Kidney glomerular epithelial cell (primary cell): ENCODE data around the gene DRAM2.

Source experiments
- DNase-seq: peaks from one replicate; lab custom pipeline; 2025; lab: John Stamatoyannopoulos, UW

The DRAM2 gene

GRCh38 chr1:111139956-111140679 lies at the start of gene DRAM2, which contains the start of gene CEPT1:
Gene DRAM2, minus strand, starts transcription at chr1:111140093. Its CDS starts 8,539 bp downstream, at chr1:111131554.
Gene CEPT1, plus strand, starts transcription at chr1:111140223. Its CDS starts 7,492 bp downstream, at chr1:111147715.
- DNase-seq, result peak; percentile 89

GRCh38 chr1:111184663-111185062 lies 44.8 kb upstream of the DRAM2 start:
- no peak for DNase-seq

- DNase-seq, result no peak
Observed at GRCh38 chr1:111183308-111184069, 43.6 kb upstream of the DRAM2 start.

GRCh38 chr1:111182052-111182451 lies 42.2 kb upstream of the DRAM2 start:
- no peak for DNase-seq

- DNase-seq, result no peak
Observed at GRCh38 chr1:111179968-111180533, 40.2 kb upstream of the DRAM2 start.

GRCh38 chr1:111176678-111177077 lies 36.8 kb upstream of the DRAM2 start:
- DNase-seq, result no peak

GRCh38 chr1:111175349-111175748 lies 35.5 kb upstream of the DRAM2 start:
- no peak for DNase-seq

- DNase-seq, result no peak
Observed at GRCh38 chr1:111174070-111174469, 34.2 kb upstream of the DRAM2 start.

GRCh38 chr1:111172463-111172862 lies 32.6 kb upstream of the DRAM2 start:
- no peak for DNase-seq

- no peak for DNase-seq
Observed at GRCh38 chr1:111164151-111164550, 24.3 kb upstream of the DRAM2 start.

- no peak for DNase-seq
Observed at GRCh38 chr1:111163363-111163762, 23.5 kb upstream of the DRAM2 start.

- DNase-seq, result no peak
Observed at GRCh38 chr1:111162488-111162880, 22.6 kb upstream of the DRAM2 start.

GRCh38 chr1:111161843-111162487 lies 22.1 kb upstream of the DRAM2 start:
- DNase-seq, result no peak

- DNase-seq, result no peak
Observed at GRCh38 chr1:111157431-111157830, 17.5 kb upstream of the DRAM2 start.

- no peak for DNase-seq
Observed at GRCh38 chr1:111154021-111154999, 14.4 kb upstream of the DRAM2 start.

GRCh38 chr1:111151838-111152237 lies 11.9 kb upstream of the DRAM2 start:
- DNase-seq, result no peak

GRCh38 chr1:111148376-111148881 lies 8.5 kb upstream of the DRAM2 start:
- DNase-seq, result no peak

- DNase-seq, result no peak
Observed at GRCh38 chr1:111147948-111148347, 8.1 kb upstream of the DRAM2 start.

GRCh38 chr1:111145963-111146768 lies 6.3 kb upstream of the DRAM2 start:
- no peak for DNase-seq

- no peak for DNase-seq
Observed at GRCh38 chr1:111145542-111145941, 5.6 kb upstream of the DRAM2 start.
